HepG2 (cell line): Measurements from ENCODE around the gene MARVELD3. TPM values are rescaled to one million over a fixed set of nuclear protein-coding genes. Genes with fewer than 3 reads are reported as not detected.

Experiments used
- ARID5B ChIP-seq: IDR thresholded peaks from 2 replicates; pipeline ENCODE4 v1.4.0; 2020; ENCODE audit warnings: mild to moderate bottlenecking, missing genetic modification reagents
- ATF4 ChIP-seq, 2 experiments: fragments of 450-650 bp in 1 of 2; sonication (generic) in 1 of 2; formaldehyde crosslinking; IDR thresholded peaks; 2 replicates each; pipeline versions ENCODE4 v1.5.0 to v1.8.0; 2020 to 2022; ENCODE audit warnings: mild to moderate bottlenecking in 1 of 2, missing genetic modification reagents in 1 of 2
- IKZF5 ChIP-seq: IDR thresholded peaks from 2 replicates; pipeline ENCODE4 v1.6.1; 2018; ENCODE audit warnings: missing genetic modification reagents, mild to moderate bottlenecking, missing compliant biosample characterization
- MED1 ChIP-seq: sonication (generic); formaldehyde crosslinking; IDR thresholded peaks from 2 replicates; pipeline ENCODE4 v1.4.0; 2020; ENCODE audit warnings: missing genetic modification reagents
- PITX1 ChIP-seq: sonication (generic); formaldehyde crosslinking; IDR thresholded peaks from 2 replicates; pipeline ENCODE4 v1.5.1; 2020; ENCODE audit warnings: mild to moderate bottlenecking, missing genetic modification reagents
- SIX1 ChIP-seq: sonication (generic); formaldehyde crosslinking; IDR thresholded peaks from 2 replicates; pipeline ENCODE4 v1.4.0; 2020; ENCODE audit warnings: missing genetic modification reagents, borderline replicate concordance
- TEAD3 ChIP-seq: optimal IDR thresholded peaks from 2 replicates; pipeline ENCODE3; 2016; ENCODE audit warnings: borderline replicate concordance
- ZFP36L1 ChIP-seq: sonication (generic); formaldehyde crosslinking; IDR thresholded peaks from 2 replicates; pipeline ENCODE4 v1.8.0; 2022; ENCODE audit warnings: mild to moderate bottlenecking, missing genetic modification reagents, moderate library complexity
- ZGPAT ChIP-seq: IDR thresholded peaks from 2 replicates; pipeline ENCODE4 v1.6.1; 2016; ENCODE audit warnings: mild to moderate bottlenecking
- ZMYM3 ChIP-seq: sonication (generic); formaldehyde crosslinking; IDR thresholded peaks from 2 replicates; pipeline ENCODE4 v1.5.1; 2020; ENCODE audit warnings: mild to moderate bottlenecking, missing genetic modification reagents
- ZNF18 ChIP-seq: sonication (generic); formaldehyde crosslinking; IDR thresholded peaks from 2 replicates; pipeline ENCODE4 v1.8.0; 2022; ENCODE audit warnings: mild to moderate bottlenecking, missing genetic modification reagents; ENCODE audit not compliant: insufficient replicate concordance
- ZNF317 ChIP-seq: sonication (generic); formaldehyde crosslinking; IDR thresholded peaks from 2 replicates; pipeline ENCODE4 v1.5.0; 2020; ENCODE audit warnings: mild to moderate bottlenecking, missing genetic modification reagents
- ZNF362 ChIP-seq: sonication (generic); formaldehyde crosslinking; IDR thresholded peaks from 2 replicates; pipeline ENCODE4 v1.4.0; 2020; ENCODE audit warnings: missing genetic modification reagents, mild to moderate bottlenecking, borderline replicate concordance
- ZNF574 ChIP-seq: sonication (generic); formaldehyde crosslinking; IDR thresholded peaks from 2 replicates; pipeline ENCODE4 v1.4.0; 2020; ENCODE audit warnings: missing genetic modification reagents
- polyA plus RNA-seq, 8 experiments: library from polyadenylated mRNA; depleted of rRNA in 3 of 8; stranded (reverse) in 7 of 8; unstranded in 1 of 8; fragments of >200 nt; fragmentation: Illumina TruSeq in 4 of 8; extraction: Trizol in 4 of 8; gene quantifications; 2 replicates each; pipeline versions ENCODE4 v1.2.1 to v1.2.3, GENCODE V29; 2011 to 2016; ENCODE audit warnings: low read depth in 4 of 8, missing spikeins in 1 of 8, mixed read lengths in 1 of 8; ENCODE audit not compliant: insufficient read depth in 1 of 8
- total RNA-seq, 5 experiments: library from RNA; depleted of rRNA; stranded (reverse); fragments of >200 nt; fragmentation: Illumina TruSeq; extraction: Trizol; gene quantifications; 2 replicates each; pipeline ENCODE4 v1.2.3, GENCODE V29; 2016; ENCODE audit warnings: low read depth in 1 of 5

MARVELD3 gene
- total and polyA plus RNA-seq, 2 of the 13 experiments (the other 11 are each of a cell fraction or from before 2014, with no cell fraction given) = 4.8 to 5.6 TPM

- TF ChIP-seq ZNF362 (CRISPR knock-in tag) (peak; percentile 100), ATF4 (CRISPR knock-in tag; IDR thresholded peaks at IDR 0.05) (peak in 1 of 2 experiments; percentile 94; a peak in 2 of 4 replicates), SIX1 (CRISPR knock-in tag) (peak; percentile 74; the same call in 1 of the 2 replicates), ZMYM3 (CRISPR knock-in tag) (peak; percentile 99), ZFP36L1 (CRISPR knock-in tag) (0 out of 2 replicates have a peak, but pooled peaks have one; percentile 22), ZGPAT (CRISPR knock-in tag) (peak; percentile 83; the same call in 1 of the 2 replicates), ZNF574 (CRISPR knock-in tag) (0 out of 2 replicates have a peak, but pooled peaks have one; percentile 27), ARID5B (CRISPR knock-in tag) (peak; percentile 89), ZNF317 (CRISPR knock-in tag) (peak; percentile 60), MED1 (CRISPR knock-in tag) (peak; percentile 85), TEAD3 (CRISPR knock-in tag) (peak; percentile 77), PITX1 (CRISPR knock-in tag) (peak; percentile 68), IKZF5 (CRISPR knock-in tag) (peak; percentile 78), ZNF18 (CRISPR knock-in tag) (peak; percentile 34)
These were observed 30.6 kb upstream of the MARVELD3 start (continued) for GRCh38 chr16:71595340-71595826.
